Body of pancreas (tissue), 4 donors: ENCODE measurements around the gene LHB.

ENCODE experiments used
- POLR2A ChIP-seq, 3 donors: fragments of 450-650 bp; IDR thresholded peaks; one replicate each; pipeline ENCODE4 v1.6.1; 2016; ENCODE audit warnings: antibody characterized with exemption in 3 of 3, mild to moderate bottlenecking in 2 of 3
- TF ChIP-seq, protein P1 (sequence below), 7 experiments: fragments of 450-650 bp in 4 of 7; fragments of 200-600 bp in 3 of 7; sonication (generic) in 3 of 7; IDR thresholded peaks; one replicate each; pipeline ENCODE4 v1.5.1; 2016 to 2019; ENCODE audit warnings: antibody characterized with exemption in 7 of 7

DNA sequence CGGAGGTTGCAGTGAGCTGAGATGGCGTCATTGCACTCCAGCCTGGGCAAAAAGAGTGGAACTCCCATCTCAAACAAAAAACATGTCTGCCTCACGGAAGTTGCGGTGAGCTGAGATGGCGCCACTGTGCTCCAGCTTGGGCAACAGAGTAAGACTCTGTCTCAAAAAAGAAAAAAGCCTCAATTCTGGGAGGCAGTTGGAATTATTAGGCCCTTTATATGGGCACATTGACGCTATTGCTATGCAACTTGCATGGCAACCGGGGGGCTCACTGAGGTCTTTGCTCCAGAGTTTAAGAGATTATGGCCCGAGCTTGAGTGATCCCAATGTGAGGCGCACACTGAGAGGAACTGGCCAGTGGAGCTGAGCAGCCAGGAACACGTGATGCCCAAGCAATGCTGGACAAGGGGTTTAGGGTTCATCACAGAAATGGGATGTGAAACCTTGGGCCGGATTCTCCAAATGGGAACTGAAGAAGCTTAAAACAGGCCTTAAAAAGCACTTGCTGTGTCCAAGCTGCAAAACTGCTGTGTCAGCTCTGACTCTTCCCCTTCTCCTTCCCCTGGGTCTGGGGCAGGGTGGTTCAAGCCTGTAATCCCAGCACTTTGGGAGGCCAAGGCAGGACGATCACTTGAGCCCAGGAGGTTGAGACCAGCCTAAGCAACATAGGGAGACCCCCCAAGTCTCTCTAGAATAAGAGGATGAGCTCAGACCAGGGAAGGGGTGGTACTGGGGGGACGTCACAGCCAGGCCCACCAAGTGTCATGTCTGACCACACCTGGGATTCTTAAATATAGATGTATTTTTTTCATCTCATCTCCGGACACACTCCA lies 49.3 kb downstream of the LHB start:
- TF ChIP-seq, protein P1, sequence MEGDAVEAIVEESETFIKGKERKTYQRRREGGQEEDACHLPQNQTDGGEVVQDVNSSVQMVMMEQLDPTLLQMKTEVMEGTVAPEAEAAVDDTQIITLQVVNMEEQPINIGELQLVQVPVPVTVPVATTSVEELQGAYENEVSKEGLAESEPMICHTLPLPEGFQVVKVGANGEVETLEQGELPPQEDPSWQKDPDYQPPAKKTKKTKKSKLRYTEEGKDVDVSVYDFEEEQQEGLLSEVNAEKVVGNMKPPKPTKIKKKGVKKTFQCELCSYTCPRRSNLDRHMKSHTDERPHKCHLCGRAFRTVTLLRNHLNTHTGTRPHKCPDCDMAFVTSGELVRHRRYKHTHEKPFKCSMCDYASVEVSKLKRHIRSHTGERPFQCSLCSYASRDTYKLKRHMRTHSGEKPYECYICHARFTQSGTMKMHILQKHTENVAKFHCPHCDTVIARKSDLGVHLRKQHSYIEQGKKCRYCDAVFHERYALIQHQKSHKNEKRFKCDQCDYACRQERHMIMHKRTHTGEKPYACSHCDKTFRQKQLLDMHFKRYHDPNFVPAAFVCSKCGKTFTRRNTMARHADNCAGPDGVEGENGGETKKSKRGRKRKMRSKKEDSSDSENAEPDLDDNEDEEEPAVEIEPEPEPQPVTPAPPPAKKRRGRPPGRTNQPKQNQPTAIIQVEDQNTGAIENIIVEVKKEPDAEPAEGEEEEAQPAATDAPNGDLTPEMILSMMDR (IDR thresholded peaks at IDR 0.05) = no peak
- TF ChIP-seq POLR2A (IDR thresholded peaks at IDR 0.05) = peak in 1 of 3 donors; percentile 35
